ENCODE results near the gene DCST1.

DCST1 gene

GRCh38 chr1:155010211-155010918, 23.3 kb upstream of the DCST1 start:
- TF ChIP-seq, protein P1, sequence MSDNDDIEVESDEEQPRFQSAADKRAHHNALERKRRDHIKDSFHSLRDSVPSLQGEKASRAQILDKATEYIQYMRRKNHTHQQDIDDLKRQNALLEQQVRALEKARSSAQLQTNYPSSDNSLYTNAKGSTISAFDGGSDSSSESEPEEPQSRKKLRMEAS (IDR thresholded peaks at IDR 0.05), result no peak
- no peak for TF ChIP-seq FOXM1 (IDR thresholded peaks at IDR 0.05; ENCODE audit: borderline replicate concordance, low read depth)
- TF ChIP-seq TAF1 (IDR thresholded peaks at IDR 0.05; ENCODE audit: low read depth), result no peak
- TF ChIP-seq ZBTB7A (IDR thresholded peaks at IDR 0.05; ENCODE audit: low read depth), result no peak
- TF ChIP-seq TCF12 (IDR thresholded peaks at IDR 0.05; ENCODE audit: low read depth), result no peak
- TF ChIP-seq CEBPB (IDR thresholded peaks at IDR 0.05), result no peak
- TF ChIP-seq RAD21 (IDR thresholded peaks at IDR 0.05; ENCODE audit: low read depth), result no peak
- no peak for TF ChIP-seq TEAD4 (IDR thresholded peaks at IDR 0.05)
- TF ChIP-seq EP300 (IDR thresholded peaks at IDR 0.05; ENCODE audit: borderline replicate concordance), result no peak
- TF ChIP-seq REST (IDR thresholded peaks at IDR 0.05; ENCODE audit: low read depth), result no peak
- no peak for TF ChIP-seq YY1 (IDR thresholded peaks at IDR 0.05; ENCODE audit: low read depth)
- no peak for TF ChIP-seq USF1 (IDR thresholded peaks at IDR 0.05)
- no peak for TF ChIP-seq CREB1 (IDR thresholded peaks at IDR 0.05; ENCODE audit: low read depth)
- TF ChIP-seq NFIC (IDR thresholded peaks at IDR 0.05), result no peak
- TF ChIP-seq EGR1 (IDR thresholded peaks at IDR 0.05), result no peak

- TF ChIP-seq, protein P1 (IDR thresholded peaks at IDR 0.05), result no peak
- TF ChIP-seq USF1 (IDR thresholded peaks at IDR 0.05) (no peak), REST (IDR thresholded peaks at IDR 0.05; ENCODE audit: low read depth) (no peak), RAD21 (IDR thresholded peaks at IDR 0.05; ENCODE audit: low read depth) (no peak), ZBTB7A (IDR thresholded peaks at IDR 0.05; ENCODE audit: low read depth) (no peak), TCF12 (IDR thresholded peaks at IDR 0.05; ENCODE audit: low read depth) (no peak), TAF1 (IDR thresholded peaks at IDR 0.05; ENCODE audit: low read depth) (no peak), FOXM1 (IDR thresholded peaks at IDR 0.05; ENCODE audit: borderline replicate concordance, low read depth) (no peak), CEBPB (IDR thresholded peaks at IDR 0.05) (no peak), NFIC (IDR thresholded peaks at IDR 0.05) (no peak), YY1 (IDR thresholded peaks at IDR 0.05; ENCODE audit: low read depth) (no peak), EP300 (IDR thresholded peaks at IDR 0.05; ENCODE audit: borderline replicate concordance) (no peak)
Observed at GRCh38 chr1:155011004-155011416, 22.6 kb upstream of the DCST1 start.

DNA sequence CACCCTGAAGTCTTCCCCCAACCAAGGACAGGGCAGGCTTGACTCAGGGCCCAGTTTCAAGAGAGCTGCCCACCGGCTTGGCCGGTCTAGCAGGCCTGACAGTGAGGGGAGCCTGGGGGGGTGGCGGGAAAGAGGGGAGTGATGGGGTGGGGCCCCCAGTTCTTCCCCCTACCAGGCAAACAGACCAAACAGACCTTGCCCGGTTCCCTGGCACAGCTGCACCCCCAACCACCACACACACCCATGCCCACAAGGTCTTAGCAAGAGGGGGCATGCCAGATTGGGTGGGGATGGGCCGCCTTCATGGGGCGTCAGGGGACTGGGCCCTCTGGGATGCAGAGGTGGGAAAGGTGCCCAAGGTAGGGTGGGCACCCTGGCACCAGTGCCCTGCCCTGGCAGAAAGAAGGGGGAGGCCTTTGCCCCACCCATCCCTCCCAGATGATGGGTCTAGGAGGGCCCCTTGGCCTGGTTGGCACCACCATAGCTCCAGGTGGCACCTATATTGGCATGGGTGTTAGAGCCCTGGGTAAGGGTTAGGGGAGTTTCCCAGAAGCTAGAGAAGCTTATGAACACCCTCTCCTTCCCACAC, 22.1 kb upstream of the DCST1 start:
- TF ChIP-seq RAD21 (IDR thresholded peaks at IDR 0.05; ENCODE audit: low read depth) (no peak), TCF12 (IDR thresholded peaks at IDR 0.05; ENCODE audit: low read depth) (no peak), EGR1 (IDR thresholded peaks at IDR 0.05) (no peak), REST (IDR thresholded peaks at IDR 0.05; ENCODE audit: low read depth) (no peak), TEAD4 (IDR thresholded peaks at IDR 0.05) (no peak), ZBTB7A (IDR thresholded peaks at IDR 0.05; ENCODE audit: low read depth) (no peak), EP300 (IDR thresholded peaks at IDR 0.05; ENCODE audit: borderline replicate concordance) (no peak)

- TF ChIP-seq CREB1 (IDR thresholded peaks at IDR 0.05; ENCODE audit: low read depth), result no peak
- no peak for TF ChIP-seq ZBTB7A (IDR thresholded peaks at IDR 0.05; ENCODE audit: low read depth)
- TF ChIP-seq REST (IDR thresholded peaks at IDR 0.05; ENCODE audit: low read depth), result no peak
- TF ChIP-seq YY1 (IDR thresholded peaks at IDR 0.05; ENCODE audit: low read depth), result no peak
- TF ChIP-seq TCF12 (IDR thresholded peaks at IDR 0.05; ENCODE audit: low read depth), result peak; percentile 65; the same call in 1 of the 2 replicates
- no peak for TF ChIP-seq RAD21 (IDR thresholded peaks at IDR 0.05; ENCODE audit: low read depth)
- TF ChIP-seq EP300 (IDR thresholded peaks at IDR 0.05; ENCODE audit: borderline replicate concordance), result no peak
- peak; percentile 81 for TF ChIP-seq CEBPB (IDR thresholded peaks at IDR 0.05)
- TF ChIP-seq NFIC (IDR thresholded peaks at IDR 0.05), result no peak
- TF ChIP-seq TAF1 (IDR thresholded peaks at IDR 0.05; ENCODE audit: low read depth), result no peak
- TF ChIP-seq TEAD4 (IDR thresholded peaks at IDR 0.05), result no peak
- 0 out of 2 replicates have a peak, but pooled peaks have one; percentile 9 for TF ChIP-seq EGR1 (IDR thresholded peaks at IDR 0.05)
- TF ChIP-seq, protein P1 (IDR thresholded peaks at IDR 0.05), result peak; percentile 79
- TF ChIP-seq USF1 (IDR thresholded peaks at IDR 0.05), result peak; percentile 94
- TF ChIP-seq FOXM1 (IDR thresholded peaks at IDR 0.05; ENCODE audit: borderline replicate concordance, low read depth), result no peak
Observed at GRCh38 chr1:155012026-155012546, 21.5 kb upstream of the DCST1 start.

Measured in Ishikawa (cell line).